Chondrocyte (in vitro differentiated cells): ENCODE measurements around the gene RGS9BP. TPM values are rescaled to one million over a fixed set of nuclear protein-coding genes. Genes with fewer than 3 reads are reported as not detected.
A peak's percentile ranks its signal among the peaks of the same experiment; 100 is the strongest.

ENCODE experiments used
- DNase-seq: peaks from one replicate; pipeline ENCODE4 v3.0.0; 2021; ENCODE audit warnings: mixed read lengths, low spot score
- H3K27ac Mint-ChIP-seq: one replicate; pipeline ENCODE4 v1.8.0; 2021; ENCODE audit warnings: mild to moderate bottlenecking, moderate library complexity, mixed read lengths; ENCODE audit not compliant: unreplicated experiment
- H3K27me3 Mint-ChIP-seq: 2 replicates; pipeline ENCODE4 v1.8.0; 2021; ENCODE audit warnings: low read depth, mixed read lengths
- H3K36me3 Mint-ChIP-seq: 2 replicates; pipeline ENCODE4 v1.8.0; 2021; ENCODE audit warnings: low read depth, mixed read lengths
- H3K4me1 Mint-ChIP-seq: 2 replicates; pipeline ENCODE4 v1.8.0; 2021; ENCODE audit warnings: low read depth, mild to moderate bottlenecking, mixed read lengths
- H3K4me3 Mint-ChIP-seq: one replicate; pipeline ENCODE4 v1.8.0; 2021; ENCODE audit warnings: mild to moderate bottlenecking, moderate library complexity, mixed read lengths; ENCODE audit not compliant: unreplicated experiment
- H3K9me3 Mint-ChIP-seq: 2 replicates; pipeline ENCODE4 v1.8.0; 2021; ENCODE audit warnings: low read depth, mixed read lengths
- CTCF ChIP-seq: fragments of 200-600 bp; sonication (generic); IDR thresholded peaks from 2 replicates; pipeline ENCODE4 v1.5.0; 2021; ENCODE audit warnings: antibody characterized with exemption, mild to moderate bottlenecking, moderate library complexity
- long read RNA-seq: library from polyadenylated mRNA; stranded (forward); transcript quantifications from one replicate; pipeline ENCODE4 v2.0.0, GENCODE V29; 2021
- total RNA-seq: library from RNA; stranded (reverse); gene quantifications from 3 replicates; pipeline ENCODE4 v1.2.1, GENCODE V29; 2021

RGS9BP gene
- total RNA-seq, result 0.19 to 0.95 TPM (median 0.90 TPM) in 3 replicates
- long read RNA-seq, partial matches to known transcripts, result 0 of 2 reads
- long read RNA-seq, other reads (novel, unspliced or antisense), result 0 of 2 reads

DNA sequence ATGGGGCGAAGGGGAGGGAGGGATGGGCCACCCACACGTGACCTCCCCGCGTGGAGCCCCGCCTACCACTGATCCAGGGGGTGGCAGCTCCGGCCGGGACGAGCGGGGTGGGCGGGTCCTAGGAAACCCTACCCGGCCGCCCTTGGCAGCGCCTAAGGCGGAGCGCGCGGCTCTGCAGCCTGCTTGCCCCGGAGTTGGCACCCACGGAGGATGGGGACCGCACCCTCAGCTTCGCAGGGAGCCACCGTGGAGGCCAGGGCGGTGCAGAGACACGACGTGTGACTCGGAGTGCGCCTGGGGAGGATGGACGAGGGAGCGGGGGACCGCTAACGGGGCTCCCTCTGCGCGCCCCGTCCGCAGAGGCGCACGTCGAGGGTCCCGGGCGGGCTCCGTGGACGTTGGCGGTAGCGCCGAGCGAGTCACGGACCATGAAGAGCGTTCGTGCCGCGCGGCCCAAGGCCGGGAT lies at the start of gene RGS9BP:
TSS of gene RGS9BP (plus strand) at position 129 of the 466 bp plus-strand sequence. CDS start 416 bp downstream, outside the sequence.
- peak; percentile 92 for DNase-seq
- H3K36me3 Mint-ChIP-seq, result no peaks in the 10 kb centered on the region
- H3K27me3 Mint-ChIP-seq, result peaks cover 9% of the 10 kb centered on the region
- H3K4me3 Mint-ChIP-seq, result peak within 1 kb of the TSS; percentile 72
- H3K4me1 Mint-ChIP-seq, result peaks cover 22% of the 10 kb centered on the region
- no peak for TF ChIP-seq CTCF
- no peaks in the 10 kb centered on the region for H3K9me3 Mint-ChIP-seq
- peak within 1 kb of the TSS; percentile 54 for H3K27ac Mint-ChIP-seq

- peaks cover 22% of the 10 kb centered on the region for H3K36me3 Mint-ChIP-seq
Observed at GRCh38 chr19:32626969-32627368, 48.7 kb upstream of the RGS9BP start.

GRCh38 chr19:32627714-32628270 lies 47.9 kb upstream of the RGS9BP start:
- peaks cover 17% of the 10 kb centered on the region for H3K36me3 Mint-ChIP-seq

More at GRCh38 chr19:32626969-32627368, 48.7 kb upstream of the RGS9BP start:
- Mint-ChIP-seq H3K9me3 (no peaks in the 10 kb centered on the region), H3K4me3 (no peak overlapping the region), H3K27me3 (no peaks in the 10 kb centered on the region), H3K4me1 (no peaks in the 10 kb centered on the region), H3K27ac (no peak overlapping the region)
- TF ChIP-seq CTCF, result no peak
- DNase-seq, result no peak

DNA sequence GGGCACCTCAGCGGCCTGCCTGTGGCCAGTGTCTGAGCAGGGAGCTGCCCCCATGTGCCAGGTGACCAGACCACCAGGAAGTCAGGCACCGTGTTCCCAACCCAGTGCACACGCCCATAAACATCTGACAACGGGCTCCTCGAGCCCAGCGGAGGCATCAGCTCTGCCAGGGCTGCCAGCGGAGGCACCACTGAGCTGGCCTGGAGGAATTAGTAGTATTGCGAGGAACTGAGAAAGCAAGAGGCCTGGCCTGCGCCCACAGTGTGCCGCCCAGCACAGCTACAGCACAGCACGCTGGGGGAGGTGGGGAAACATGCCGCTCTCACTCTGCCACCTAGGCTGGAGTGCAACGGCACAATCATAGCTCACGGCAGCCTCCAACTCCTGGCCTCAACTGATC lies 45.3 kb upstream of the RGS9BP start:
- Mint-ChIP-seq H3K27me3 (no peaks in the 10 kb centered on the region), H3K27ac (no peak overlapping the region), H3K4me1 (no peaks in the 10 kb centered on the region), H3K36me3 (peaks cover 14% of the 10 kb centered on the region), H3K4me3 (no peak overlapping the region), H3K9me3 (no peaks in the 10 kb centered on the region)
- no peak for DNase-seq
- TF ChIP-seq CTCF, result no peak

More at GRCh38 chr19:32627714-32628270, 47.9 kb upstream of the RGS9BP start:
- Mint-ChIP-seq H3K27me3 (no peaks in the 10 kb centered on the region), H3K4me1 (no peaks in the 10 kb centered on the region), H3K27ac (no peak overlapping the region), H3K9me3 (no peaks in the 10 kb centered on the region), H3K4me3 (no peak overlapping the region)
- TF ChIP-seq CTCF, result no peak
- no peak for DNase-seq

DNA sequence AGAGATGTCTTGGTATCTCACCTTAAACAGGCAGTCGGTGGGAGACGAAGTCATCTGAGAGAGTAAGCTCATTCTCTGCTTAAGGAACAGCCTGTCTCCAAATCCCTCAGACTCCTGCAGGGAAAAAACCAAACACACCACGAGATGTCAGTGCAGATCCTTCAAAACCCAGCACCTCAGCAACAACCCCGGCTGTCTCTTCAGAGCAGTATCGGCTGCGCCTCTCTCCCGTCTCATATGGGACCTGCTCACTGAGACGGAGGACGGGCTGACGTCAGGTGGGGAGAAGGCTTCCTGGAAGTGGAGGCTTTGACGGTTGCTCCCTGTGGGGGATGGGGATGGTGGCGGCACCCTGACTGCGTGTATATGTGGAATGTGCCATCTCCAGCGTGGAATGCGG lies 44.3 kb upstream of the RGS9BP start:
- no peak for TF ChIP-seq CTCF
- Mint-ChIP-seq H3K4me1 (no peaks in the 10 kb centered on the region), H3K36me3 (peaks cover 19% of the 10 kb centered on the region), H3K9me3 (no peaks in the 10 kb centered on the region), H3K27me3 (no peaks in the 10 kb centered on the region), H3K4me3 (no peak overlapping the region), H3K27ac (no peak overlapping the region)
- DNase-seq, result no peak
